Gastroesophageal sphincter (tissue), 4 donors: ENCODE data around the gene BABAM1. TPM values are rescaled to one million over a fixed set of nuclear protein-coding genes. Genes with fewer than 3 reads are reported as not detected.

Source experiments
- ATAC-seq: fragments of 150-250 bp; one replicate; pipeline ENCODE4 v1.9.1; 2016; ENCODE audit warnings: mild to moderate bottlenecking, moderate library complexity
- H3K27ac ChIP-seq, 4 donors: fragments of 200-600 bp; sonication (generic) in 3 of 4; 1 replicate in 3 of 4; 2 replicates in 1 of 4; pipeline ENCODE4 v1.5.1; 2016 to 2019
- H3K27me3 ChIP-seq: fragments of 200-600 bp; sonication (generic); one replicate; pipeline ENCODE4 v1.5.1; 2019
- H3K36me3 ChIP-seq, 2 donors: fragments of 200-600 bp; sonication (generic); one replicate each; pipeline ENCODE4 v1.5.1; 2019; ENCODE audit warnings: control low read depth in 1 of 2
- H3K4me1 ChIP-seq, 3 donors: fragments of 200-600 bp; sonication (generic); 1 replicate in 2 of 3; 2 replicates in 1 of 3; pipeline ENCODE4 v1.5.1; 2016 to 2019; ENCODE audit warnings: control low read depth in 2 of 3
- H3K4me3 ChIP-seq, 2 donors: fragments of 200-600 bp; sonication (generic); one replicate each; pipeline ENCODE4 v1.5.1; 2019; ENCODE audit warnings: mild to moderate bottlenecking in 1 of 2, moderate library complexity in 1 of 2
- H3K9me3 ChIP-seq, 3 donors: fragments of 200-600 bp; sonication (generic); one replicate each; pipeline ENCODE4 v1.5.1; 2017 to 2019; ENCODE audit warnings: control low read depth in 2 of 3
- CTCF ChIP-seq, 4 experiments: fragments of 200-600 bp in 2 of 4; fragments of 450-650 bp in 2 of 4; sonication (generic) in 1 of 4; IDR thresholded peaks; one replicate each; pipeline ENCODE4 v1.5.1; 2017 to 2019; ENCODE audit warnings: antibody characterized with exemption in 4 of 4, mild to moderate bottlenecking in 2 of 4, moderate library complexity in 2 of 4
- EP300 ChIP-seq: sonication (generic); formaldehyde crosslinking; IDR thresholded peaks from one replicate; pipeline ENCODE4 v1.6.1; 2017; ENCODE audit warnings: antibody characterized with exemption, mild to moderate bottlenecking
- POLR2A ChIP-seq, 2 donors: fragments of 450-650 bp; IDR thresholded peaks; one replicate each; pipeline ENCODE4 v1.6.1; 2017; ENCODE audit warnings: antibody characterized with exemption in 2 of 2, mild to moderate bottlenecking in 2 of 2, moderate library complexity in 1 of 2
- POLR2AphosphoS5 ChIP-seq: sonication (generic); formaldehyde crosslinking; IDR thresholded peaks from one replicate; pipeline ENCODE4 v1.6.1; 2017; ENCODE audit warnings: antibody characterized with exemption
- WGBS, 2 donors: methylation state at CpG; one replicate each; pipeline ENCODE4 v1.1.5; 2018; ENCODE audit warnings: low coverage in 1 of 2; 5-methylcytosine and 5-hydroxymethylcytosine counted together
- total RNA-seq, 4 donors: library from RNA; depleted of rRNA; stranded (reverse); fragments of >200 nt; gene quantifications; one replicate each; pipeline ENCODE4 v1.1.0, GENCODE V29; 2016

BABAM1 gene
- total RNA-seq, 4 donors from 2014 or later: 62.6 to 91.8 (median 81.9) TPM

- no peaks in the 10 kb centered on the region for H3K27me3 ChIP-seq
- H3K36me3 ChIP-seq: peaks cover 0 to 17% of the 10 kb centered on the region in 2 donors
- no peak for ATAC-seq
- TF ChIP-seq POLR2AphosphoS5 (no peak), EP300 (no peak), POLR2A (IDR thresholded peaks at IDR 0.05) (no peak), CTCF (IDR thresholded peaks at IDR 0.05) (no peak)
- H3K9me3 ChIP-seq: no peaks in the 10 kb centered on the region
- 80 to 87% methylated on average over 8 of the region's 8 CpGs for WGBS, 2 donors
- H3K4me1 ChIP-seq: peaks cover 0 to 90% (median 34%) of the 10 kb centered on the region in 3 donors
- H3K4me3 ChIP-seq: no peak overlapping the region
- H3K27ac ChIP-seq: peak overlapping the region in 3 of 4 donors; percentile 15 to 92 (median 90)
These were observed 40.7 kb downstream of the BABAM1 start for GRCh38 chr19:17307876-17308377.

GRCh38 chr19:17309198-17309964 is 42.1 kb downstream of the BABAM1 start, which contains the start of gene DDA1:
TSS of gene DDA1 (plus strand) at chr19:17309563. CDS start at chr19:17309655, 92 bp downstream.
- peak within 1 kb of the TSS; percentile 80 to 92 for H3K4me3 ChIP-seq
- H3K36me3 ChIP-seq: peaks cover 0 to 29% of the 10 kb centered on the region in 2 donors
- WGBS, 2 donors: 0 to 2% methylated on average over 11 to 12 of the region's 46 CpGs
- TF ChIP-seq POLR2AphosphoS5: no peak
- TF ChIP-seq CTCF (IDR thresholded peaks at IDR 0.05): peak in 1 of 4 experiments; percentile 24
- TF ChIP-seq EP300: no peak
- TF ChIP-seq POLR2A (IDR thresholded peaks at IDR 0.05): peak; percentile 35 to 37
- peaks cover 0 to 77% (median 26%) of the 10 kb centered on the region in 3 donors for H3K4me1 ChIP-seq
- H3K27ac ChIP-seq: peak within 1 kb of the TSS; percentile 44 to 92 (median 84)
- peak; percentile 90 for ATAC-seq
- H3K27me3 ChIP-seq: no peaks in the 10 kb centered on the region
- no peaks in the 10 kb centered on the region for H3K9me3 ChIP-seq

GRCh38 chr19:17309965-17310461 is 42.8 kb downstream of the BABAM1 start:
- Histone ChIP-seq H3K4me1 (peaks cover 0 to 70% (median 20%) of the 10 kb centered on the region in 3 donors), H3K4me3 (peak overlapping the region; percentile 80 to 92), H3K27me3 (no peaks in the 10 kb centered on the region), H3K9me3 (no peaks in the 10 kb centered on the region), H3K36me3 (peaks cover 0 to 35% of the 10 kb centered on the region in 2 donors), H3K27ac (peak overlapping the region; percentile 44 to 85 (median 84))
- no peak for ATAC-seq
- WGBS, 2 donors: 4% methylated on average over 4 of the region's 23 CpGs; no CpG with 5 or more reads in 1 of the 2 donors
- TF ChIP-seq EP300: no peak
- TF ChIP-seq CTCF (IDR thresholded peaks at IDR 0.05): no peak
- TF ChIP-seq POLR2A (IDR thresholded peaks at IDR 0.05): no peak
- TF ChIP-seq POLR2AphosphoS5: no peak

- TF ChIP-seq CTCF (IDR thresholded peaks at IDR 0.05): no peak
- no peak for TF ChIP-seq POLR2A (IDR thresholded peaks at IDR 0.05)
- TF ChIP-seq EP300: no peak
- no peak for TF ChIP-seq POLR2AphosphoS5
- peaks cover 0 to 57% (median 10%) of the 10 kb centered on the region in 3 donors for H3K4me1 ChIP-seq
- H3K36me3 ChIP-seq: peaks cover 0 to 48% of the 10 kb centered on the region in 2 donors
- WGBS, 2 donors: 63 to 78% methylated on average over 1 to 6 of the region's 11 CpGs
- H3K27me3 ChIP-seq: no peaks in the 10 kb centered on the region
- H3K4me3 ChIP-seq: no peak overlapping the region
- no peak overlapping the region for H3K27ac ChIP-seq
- no peak for ATAC-seq
- H3K9me3 ChIP-seq: no peaks in the 10 kb centered on the region
These were observed 44.4 kb downstream of the BABAM1 start for GRCh38 chr19:17311455-17312188.
